Activated B cell treated with CpG ODN at 0.5 μM for 24 hours (primary cell): ENCODE measurements around the gene WNT9B. TPM values are rescaled to one million over a fixed set of nuclear protein-coding genes. Genes with fewer than 3 reads are reported as not detected.
A peak's percentile ranks its signal among the peaks of the same experiment; 100 is the strongest.

Source experiments
- ATAC-seq: fragments of 200-7000 bp; cut with Tn5 transposase; one replicate; pipeline ENCODE4 v1.10.0; 2021; ENCODE audit warnings: low read depth, mild to moderate bottlenecking, moderate library complexity
- CTCF ChIA-PET: fragments of 350-600 bp; sonication (Branson Sonifier 250); formaldehyde crosslinking; loops from one replicate; lab custom pipeline; 2021; ENCODE audit warnings: antibody characterized with exemption; lab: Charles Lee
- POLR2A ChIA-PET: fragments of 350-600 bp; sonication (Branson Sonifier 250); formaldehyde crosslinking; loops from one replicate; lab custom pipeline; 2021; ENCODE audit warnings: antibody characterized with exemption; lab: Charles Lee
- DNase-seq: peaks from one replicate; pipeline ENCODE4 v3.0.0; 2022
- H3K27ac Mint-ChIP-seq: one replicate; pipeline ENCODE4 v1.8.0; 2020; ENCODE audit warnings: mixed read lengths
- H3K27me3 Mint-ChIP-seq: one replicate; pipeline ENCODE4 v1.8.0; 2021; ENCODE audit warnings: mixed read lengths
- H3K36me3 Mint-ChIP-seq: one replicate; pipeline ENCODE4 v1.8.0; 2021; ENCODE audit warnings: low read depth, mixed read lengths
- H3K4me1 Mint-ChIP-seq: one replicate; pipeline ENCODE4 v1.8.0; 2021; ENCODE audit warnings: mixed read lengths
- H3K4me3 Mint-ChIP-seq: one replicate; pipeline ENCODE4 v1.8.0; 2020; ENCODE audit warnings: mild to moderate bottlenecking, mixed read lengths
- H3K9me3 Mint-ChIP-seq: one replicate; pipeline ENCODE4 v1.8.0; 2020; ENCODE audit warnings: mixed read lengths
- intact Hi-C: fragments of 100-400 bp; cut with micrococcal nuclease; formaldehyde crosslinking; loops from one replicate; pipeline ENCODE4 v1.15.1; 2024
- total RNA-seq: library from RNA; stranded (reverse); gene quantifications from 2 replicates; pipeline ENCODE4 v1.2.3, GENCODE V29; 2022
- TF ChIP-seq, protein P1 (sequence below): fragments of 200-600 bp; IDR thresholded peaks from one replicate; pipeline ENCODE4 v1.8.0; 2022; ENCODE audit warnings: antibody characterized with exemption, mild to moderate bottlenecking

WNT9B gene
- total RNA-seq, 1 donor from 2014 or later, result not detected

- TF ChIP-seq, protein P1, sequence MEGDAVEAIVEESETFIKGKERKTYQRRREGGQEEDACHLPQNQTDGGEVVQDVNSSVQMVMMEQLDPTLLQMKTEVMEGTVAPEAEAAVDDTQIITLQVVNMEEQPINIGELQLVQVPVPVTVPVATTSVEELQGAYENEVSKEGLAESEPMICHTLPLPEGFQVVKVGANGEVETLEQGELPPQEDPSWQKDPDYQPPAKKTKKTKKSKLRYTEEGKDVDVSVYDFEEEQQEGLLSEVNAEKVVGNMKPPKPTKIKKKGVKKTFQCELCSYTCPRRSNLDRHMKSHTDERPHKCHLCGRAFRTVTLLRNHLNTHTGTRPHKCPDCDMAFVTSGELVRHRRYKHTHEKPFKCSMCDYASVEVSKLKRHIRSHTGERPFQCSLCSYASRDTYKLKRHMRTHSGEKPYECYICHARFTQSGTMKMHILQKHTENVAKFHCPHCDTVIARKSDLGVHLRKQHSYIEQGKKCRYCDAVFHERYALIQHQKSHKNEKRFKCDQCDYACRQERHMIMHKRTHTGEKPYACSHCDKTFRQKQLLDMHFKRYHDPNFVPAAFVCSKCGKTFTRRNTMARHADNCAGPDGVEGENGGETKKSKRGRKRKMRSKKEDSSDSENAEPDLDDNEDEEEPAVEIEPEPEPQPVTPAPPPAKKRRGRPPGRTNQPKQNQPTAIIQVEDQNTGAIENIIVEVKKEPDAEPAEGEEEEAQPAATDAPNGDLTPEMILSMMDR, result no peak
- H3K27me3 Mint-ChIP-seq, result peaks cover 59% of the 10 kb centered on the region
- peaks cover 5% of the 10 kb centered on the region for H3K36me3 Mint-ChIP-seq
- H3K27ac Mint-ChIP-seq, result no peak overlapping the region
- ChIA-PET POLR2A (no interaction called here), CTCF (no interaction called here)
- peaks cover 9% of the 10 kb centered on the region for H3K9me3 Mint-ChIP-seq
- no peak for DNase-seq
- H3K4me1 Mint-ChIP-seq, result peaks cover 18% of the 10 kb centered on the region
- intact Hi-C loops, result no loop called here
- no peak for ATAC-seq
- H3K4me3 Mint-ChIP-seq, result no peak overlapping the region
These were observed 3.9 kb upstream of the WNT9B start for GRCh38 chr17:46847204-46848191.

DNA sequence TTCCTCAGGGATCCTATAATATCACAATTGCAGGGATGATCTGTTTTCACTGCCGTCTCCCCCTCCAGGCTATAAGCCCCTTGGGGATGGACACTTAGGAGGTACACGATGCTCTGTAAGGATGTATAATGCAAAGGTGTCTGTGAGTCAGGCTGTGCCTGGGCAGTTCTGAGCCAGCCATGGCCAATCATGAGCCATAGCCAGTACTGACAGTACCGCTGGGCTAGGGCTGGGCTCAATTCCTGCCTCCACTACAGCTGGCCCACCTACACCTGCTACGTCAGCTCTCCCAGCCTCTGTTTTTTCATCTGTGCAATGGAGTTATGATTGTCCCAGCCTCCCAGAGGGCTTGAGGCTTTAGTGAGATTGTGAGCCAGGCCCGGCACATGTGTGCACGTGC, 2.8 kb upstream of the WNT9B start:
- H3K9me3 Mint-ChIP-seq, result no peaks in the 10 kb centered on the region
- H3K4me1 Mint-ChIP-seq, result peaks cover 19% of the 10 kb centered on the region
- ATAC-seq, result no peak
- ChIA-PET CTCF (no interaction called here), POLR2A (no interaction called here)
- no peak overlapping the region for H3K4me3 Mint-ChIP-seq
- intact Hi-C loops, result no loop called here
- H3K27me3 Mint-ChIP-seq, result peaks cover 59% of the 10 kb centered on the region
- DNase-seq, result no peak
- H3K36me3 Mint-ChIP-seq, result no peaks in the 10 kb centered on the region
- TF ChIP-seq, protein P1, result no peak
- no peak overlapping the region for H3K27ac Mint-ChIP-seq

- H3K36me3 Mint-ChIP-seq, result no peaks in the 10 kb centered on the region
- peak overlapping the region; percentile 54 for H3K4me3 Mint-ChIP-seq
- ChIA-PET CTCF (no interaction called here), POLR2A (no interaction called here)
- no peak for ATAC-seq
- no peaks in the 10 kb centered on the region for H3K9me3 Mint-ChIP-seq
- H3K4me1 Mint-ChIP-seq, result peaks cover 16% of the 10 kb centered on the region
- intact Hi-C loops, result loop anchor here (5.0 kb wide), 1 partner anchor 72 kb away; the partner anchor contains the start of gene GOSR2
- peaks cover 69% of the 10 kb centered on the region for H3K27me3 Mint-ChIP-seq
- TF ChIP-seq, protein P1, result no peak
- no peak for DNase-seq
- H3K27ac Mint-ChIP-seq, result no peak overlapping the region
These were observed 725 bp upstream of the WNT9B start for GRCh38 chr17:46850688-46851028.

GRCh38 chr17:46853896-46854444, 2.6 kb downstream of the WNT9B start:
- TF ChIP-seq, protein P1, result no peak
- H3K9me3 Mint-ChIP-seq, result no peaks in the 10 kb centered on the region
- intact Hi-C loops, result loop anchor here (5.0 kb wide), 1 partner anchor 68 kb away; the partner anchor contains the start of gene GOSR2
- POLR2A ChIA-PET, result no interaction called here
- peaks cover 16% of the 10 kb centered on the region for H3K4me1 Mint-ChIP-seq
- H3K4me3 Mint-ChIP-seq, result no peak overlapping the region
- no peak for ATAC-seq
- no peaks in the 10 kb centered on the region for H3K36me3 Mint-ChIP-seq
- H3K27me3 Mint-ChIP-seq, result peaks cover 62% of the 10 kb centered on the region
- no peak overlapping the region for H3K27ac Mint-ChIP-seq
- DNase-seq, result no peak
- CTCF ChIA-PET, result interaction anchor here (1.1 to 1.2 kb wide), 2 partner anchors 11 to 12 kb away, joined by 3 to 4 read pairs; no protein-coding TSS in a partner anchor

- Mint-ChIP-seq H3K27me3 (peaks cover 59% of the 10 kb centered on the region), H3K4me3 (no peak overlapping the region), H3K9me3 (no peaks in the 10 kb centered on the region), H3K36me3 (no peaks in the 10 kb centered on the region), H3K4me1 (peaks cover 16% of the 10 kb centered on the region), H3K27ac (no peak overlapping the region)
- POLR2A ChIA-PET, result no interaction called here
- CTCF ChIA-PET, result no interaction called here
- TF ChIP-seq, protein P1, result no peak
- intact Hi-C loops, result loop anchor here (5.0 kb wide), 1 partner anchor 68 kb away; the partner anchor contains the start of gene GOSR2
- no peak for ATAC-seq
- no peak for DNase-seq
These were observed 3.1 kb downstream of the WNT9B start for GRCh38 chr17:46854515-46854914.
